Heart right ventricle (tissue), 16 donors: Measurements from ENCODE around the gene KCNA2. TPM values are rescaled to one million over a fixed set of nuclear protein-coding genes. Genes with fewer than 3 reads are reported as not detected.

ENCODE experiments used
- ATAC-seq, 8 donors: fragments of 200-7000 bp; cut with Tn5 transposase; one replicate each; pipeline ENCODE4 v1.9.1; 2020; ENCODE audit warnings: mild to moderate bottlenecking in 8 of 8, moderate library complexity in 8 of 8, moderate number of reproducible peaks in 1 of 8
- DNase-seq, 2 donors: peaks; one replicate each; pipeline ENCODE4 v3.0.0-alpha.2; 2020
- H3K27ac ChIP-seq, 10 donors: fragments of 200-600 bp; sonication (generic) in 2 of 10; one replicate each; pipeline versions ENCODE4 v1.5.0 to v1.8.0; 2020 to 2022; ENCODE audit warnings: mild to moderate bottlenecking in 3 of 10
- H3K27me3 ChIP-seq, 7 donors: fragments of 200-600 bp; one replicate each; pipeline ENCODE4 v1.8.0; 2021 to 2022; ENCODE audit warnings: mild to moderate bottlenecking in 2 of 7
- H3K36me3 ChIP-seq, 9 donors: fragments of 200-600 bp; sonication (generic) in 1 of 9; one replicate each; pipeline versions ENCODE4 v1.5.0 to v1.8.0; 2020 to 2022; ENCODE audit warnings: mild to moderate bottlenecking in 2 of 9
- H3K4me1 ChIP-seq, 9 donors: fragments of 200-600 bp; sonication (generic) in 1 of 9; one replicate each; pipeline versions ENCODE4 v1.5.0 to v1.8.0; 2020 to 2022; ENCODE audit warnings: mild to moderate bottlenecking in 4 of 9
- H3K4me3 ChIP-seq, 10 donors: fragments of 200-600 bp; sonication (generic) in 2 of 10; one replicate each; pipeline versions ENCODE4 v1.5.0 to v1.8.0; 2020 to 2022; ENCODE audit warnings: mild to moderate bottlenecking in 7 of 10, moderate library complexity in 2 of 10
- H3K9me3 ChIP-seq, 11 donors: fragments of 200-600 bp in 10 of 11; sonication (generic) in 2 of 11; one replicate each; pipeline versions ENCODE4 v1.5.0 to v1.8.0; 2013 to 2022; ENCODE audit warnings: mild to moderate bottlenecking in 2 of 11, control low read depth in 1 of 11, moderate library complexity in 1 of 11
- WGBS, 2 donors: extraction: QIAGEN DNeasy Blood & Tissue Kit; methylation state at CpG; one replicate each; pipeline ENCODE4 v1.1.7; 2013; ENCODE audit warnings: inconsistent platforms in 1 of 2; 5-methylcytosine and 5-hydroxymethylcytosine counted together
- intact Hi-C, 10 donors: fragments of 100-400 bp; cut with DNase I; formaldehyde crosslinking; loops; one replicate each; pipeline versions ENCODE4 v1.11.1 to v1.14.2; 2022
- polyA plus RNA-seq, 2 donors: library from polyadenylated mRNA; stranded (reverse); fragments of 200-250 nt; gene quantifications; one replicate each; pipeline ENCODE4 v1.2.3, GENCODE V29; 2013
- total RNA-seq, 10 donors: library from RNA; stranded (reverse); fragmentation: NEBNext Ultra II Directional in 3 of 10; extraction: Animal tissue kit (Norgen Biotek cat#: 25700) in 3 of 10; gene quantifications; one replicate each; pipeline versions ENCODE4 v1.2.1 to v1.2.4, GENCODE V29; 2021 to 2023
- TF ChIP-seq, protein P1 (sequence below), 9 donors: fragments of 200-600 bp; sonication (generic) in 2 of 9; IDR thresholded peaks; one replicate each; pipeline versions ENCODE4 v1.5.0 to v1.8.0; 2021 to 2022; ENCODE audit warnings: antibody characterized with exemption in 9 of 9, mild to moderate bottlenecking in 5 of 9, moderate library complexity in 1 of 9
- donor health status: Arrhythmogenic right ventricular cardiomyopathy.
- donor health status: ischemic (EF 13 %, LVEDD 7.1; RV severe dilation, severe dysfunction).
- donor health status: healthy with polysubstance abuse.
- donor health status: DM: no; HTN: yes; CAD: no.
- donor health status: DM: no; HTN: no; CAD: no.
- donor health status: ischemic (EF 25% LVEDD 6.9; RV normal size, moderate dysfunction).
- donor health status: ischemic (EF 25% LVEDD 5.7; RV mildly dilated, moderate dysfunction).
- donor health status: healthy.
- donor health status: DM: yes; HTN: yes; CAD: no.
- donor health status: Ischemic cardiomyopathy.
- donor health status: ischemic (EF 35%, LVEDD 5.7; RV mildly dilated, moderate dysfunction).
- donor health status: nonischemic (EF 11% LVEDD 7.7; RV severe dilation, severe dysfunction).
- donor health status: DM: yes; HTN: yes; CAD: no.
- donor health status: PGD.
- donor health status: ischemic (EF 29% LVEDD 5.4; RV normal size, mild dysfunction).
- donor health status: nonischemic (EF 23%, LVEDD 6.1; RV moderate dilation, normal function).

Gene KCNA2
- total and polyA plus RNA-seq, 12 donors, result 0.04 to 1.6 (median 0.75) TPM

DNA sequence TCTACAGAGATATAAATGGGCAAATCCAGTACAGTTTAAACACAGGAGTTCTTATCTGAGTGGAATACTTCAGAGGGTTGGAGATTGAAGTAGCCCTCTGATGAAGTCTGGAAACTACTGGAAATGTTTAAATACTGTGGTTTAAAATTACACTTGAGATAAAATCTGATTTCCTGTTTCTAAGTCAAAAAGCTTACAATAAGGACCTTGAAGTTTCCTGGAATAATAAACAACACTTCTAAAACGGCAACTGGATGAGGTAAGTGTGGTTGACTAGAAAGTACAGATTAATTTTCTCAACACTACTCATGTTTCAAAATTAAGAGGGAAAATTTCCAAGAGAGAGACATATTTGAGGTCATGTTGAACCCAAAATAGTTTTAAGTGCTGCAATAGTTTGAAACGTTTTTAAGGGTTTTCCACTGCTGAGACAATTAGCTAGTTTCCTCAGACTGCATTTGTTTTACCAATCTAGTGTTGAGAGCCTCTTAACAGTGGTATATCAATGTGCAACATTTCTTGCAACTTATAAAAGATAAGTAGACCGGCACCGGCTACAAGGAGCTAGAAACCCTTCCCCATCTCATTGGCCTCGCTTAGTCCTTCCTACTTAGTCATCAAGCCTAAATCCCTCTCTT is 41.2 kb upstream of the KCNA2 start:
- TF ChIP-seq, protein P1, sequence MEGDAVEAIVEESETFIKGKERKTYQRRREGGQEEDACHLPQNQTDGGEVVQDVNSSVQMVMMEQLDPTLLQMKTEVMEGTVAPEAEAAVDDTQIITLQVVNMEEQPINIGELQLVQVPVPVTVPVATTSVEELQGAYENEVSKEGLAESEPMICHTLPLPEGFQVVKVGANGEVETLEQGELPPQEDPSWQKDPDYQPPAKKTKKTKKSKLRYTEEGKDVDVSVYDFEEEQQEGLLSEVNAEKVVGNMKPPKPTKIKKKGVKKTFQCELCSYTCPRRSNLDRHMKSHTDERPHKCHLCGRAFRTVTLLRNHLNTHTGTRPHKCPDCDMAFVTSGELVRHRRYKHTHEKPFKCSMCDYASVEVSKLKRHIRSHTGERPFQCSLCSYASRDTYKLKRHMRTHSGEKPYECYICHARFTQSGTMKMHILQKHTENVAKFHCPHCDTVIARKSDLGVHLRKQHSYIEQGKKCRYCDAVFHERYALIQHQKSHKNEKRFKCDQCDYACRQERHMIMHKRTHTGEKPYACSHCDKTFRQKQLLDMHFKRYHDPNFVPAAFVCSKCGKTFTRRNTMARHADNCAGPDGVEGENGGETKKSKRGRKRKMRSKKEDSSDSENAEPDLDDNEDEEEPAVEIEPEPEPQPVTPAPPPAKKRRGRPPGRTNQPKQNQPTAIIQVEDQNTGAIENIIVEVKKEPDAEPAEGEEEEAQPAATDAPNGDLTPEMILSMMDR (IDR thresholded peaks at IDR 0.05), result no peak
- peaks cover 0 to 2% (median 0%) of the 10 kb centered on the region in 11 donors for H3K9me3 ChIP-seq
- peaks cover 0 to 62% (median 24%) of the 10 kb centered on the region in 9 donors for H3K4me1 ChIP-seq
- H3K36me3 ChIP-seq, result no peaks in the 10 kb centered on the region
- peak overlapping the region in 7 of 10 donors; percentile 7 to 71 (median 29) for H3K27ac ChIP-seq
- intact Hi-C loops, result no loop called here
- DNase-seq (no peak), ATAC-seq (peak in 7 of 8 donors; percentile 53 to 83 (median 67))
- WGBS, 2 donors, result 26 to 48% methylated on average over 5 of the region's 5 CpGs
- peaks cover 0 to 9% (median 4%) of the 10 kb centered on the region in 7 donors for H3K27me3 ChIP-seq
- H3K4me3 ChIP-seq, result no peak overlapping the region

DNA sequence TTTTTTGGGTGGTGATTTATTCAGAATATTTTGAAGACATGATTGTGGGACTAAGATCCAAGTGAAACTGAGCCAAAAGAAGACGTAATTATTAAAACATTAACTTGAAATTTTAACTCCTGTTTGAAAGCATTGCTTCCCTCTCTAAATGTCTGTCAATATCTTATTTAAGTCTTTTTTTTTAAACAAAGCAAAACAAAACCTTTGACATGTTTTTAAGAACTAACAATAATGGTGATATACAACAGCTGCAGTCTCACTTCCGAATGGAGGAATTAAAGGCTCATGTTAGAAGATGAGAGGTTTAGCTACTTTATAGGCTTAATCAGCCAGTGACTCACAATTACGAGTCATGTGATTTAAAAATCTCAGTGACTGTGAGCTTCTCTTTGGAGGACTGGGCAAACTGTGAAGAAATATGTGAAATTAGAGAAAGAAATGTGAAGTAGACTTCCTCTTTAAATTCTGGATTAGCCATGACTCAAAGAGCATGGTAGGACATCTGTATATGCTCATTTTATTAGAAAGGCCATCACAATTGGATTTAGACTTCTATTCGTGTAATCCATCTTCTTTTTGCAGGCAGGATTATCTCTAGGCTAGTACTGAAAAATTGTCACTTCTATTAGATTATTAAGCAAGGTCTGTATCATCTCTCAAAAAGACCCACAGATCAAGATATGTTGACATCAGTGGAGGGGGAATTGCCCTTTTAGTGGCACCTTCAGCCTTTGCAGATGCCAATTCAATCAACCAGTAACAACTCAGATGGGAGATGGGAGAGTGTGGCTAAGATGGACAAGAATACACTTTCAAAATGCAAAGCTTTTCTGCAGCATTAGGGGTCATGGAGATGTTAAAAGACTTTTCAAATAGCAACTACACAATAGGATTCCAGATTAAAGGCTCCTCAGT is 39.9 kb upstream of the KCNA2 start:
- WGBS, 2 donors, result 57 to 68% methylated on average over 4 of the region's 4 CpGs
- Histone ChIP-seq H3K4me1 (peaks cover 0 to 73% (median 24%) of the 10 kb centered on the region in 9 donors), H3K9me3 (peaks cover 0 to 2% (median 0%) of the 10 kb centered on the region in 11 donors), H3K4me3 (no peak overlapping the region), H3K36me3 (no peaks in the 10 kb centered on the region), H3K27ac (peak overlapping the region in 6 of 10 donors; percentile 8 to 71 (median 42)), H3K27me3 (peaks cover 0 to 9% (median 5%) of the 10 kb centered on the region in 7 donors)
- ATAC-seq, result peak in 7 of 8 donors; percentile 46 to 81 (median 62)
- TF ChIP-seq, protein P1 (IDR thresholded peaks at IDR 0.05), result no peak
- DNase-seq, result no peak
- intact Hi-C loops, result loop anchor here in 1 of 10 donors (2.0 kb wide), 1 partner anchor 31 kb away; no protein-coding TSS in a partner anchor

DNA sequence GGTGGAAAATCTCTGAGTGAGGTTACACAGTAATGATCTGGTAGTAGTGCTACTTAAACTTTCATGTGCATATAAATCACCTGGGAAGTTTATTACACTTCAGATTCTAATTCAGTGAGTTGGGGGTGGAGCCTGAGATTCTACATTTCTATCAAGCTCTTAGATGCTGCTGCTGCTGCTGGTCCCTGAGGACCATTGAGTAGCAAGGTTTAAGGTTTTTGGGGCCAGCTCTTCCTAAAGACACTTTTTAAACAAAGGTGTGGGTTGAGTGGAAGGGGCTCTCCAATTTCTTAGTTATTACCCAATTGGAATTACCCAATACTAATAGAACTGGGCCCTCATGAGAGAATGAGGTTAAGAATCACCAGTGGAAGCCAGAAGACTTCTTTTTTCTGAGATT is 39.1 kb upstream of the KCNA2 start:
- Histone ChIP-seq H3K4me1 (peaks cover 0 to 79% (median 24%) of the 10 kb centered on the region in 9 donors), H3K9me3 (peaks cover 0 to 2% (median 0%) of the 10 kb centered on the region in 11 donors), H3K4me3 (no peak overlapping the region), H3K27me3 (peaks cover 0 to 9% (median 5%) of the 10 kb centered on the region in 7 donors), H3K36me3 (no peaks in the 10 kb centered on the region), H3K27ac (peak overlapping the region in 4 of 10 donors; percentile 8 to 71 (median 28))
- ATAC-seq, result no peak
- intact Hi-C loops, result loop anchor here in 1 of 10 donors (2.0 kb wide), 1 partner anchor 32 kb away; no protein-coding TSS in a partner anchor
- TF ChIP-seq, protein P1 (IDR thresholded peaks at IDR 0.05), result no peak
- DNase-seq, result no peak

DNA sequence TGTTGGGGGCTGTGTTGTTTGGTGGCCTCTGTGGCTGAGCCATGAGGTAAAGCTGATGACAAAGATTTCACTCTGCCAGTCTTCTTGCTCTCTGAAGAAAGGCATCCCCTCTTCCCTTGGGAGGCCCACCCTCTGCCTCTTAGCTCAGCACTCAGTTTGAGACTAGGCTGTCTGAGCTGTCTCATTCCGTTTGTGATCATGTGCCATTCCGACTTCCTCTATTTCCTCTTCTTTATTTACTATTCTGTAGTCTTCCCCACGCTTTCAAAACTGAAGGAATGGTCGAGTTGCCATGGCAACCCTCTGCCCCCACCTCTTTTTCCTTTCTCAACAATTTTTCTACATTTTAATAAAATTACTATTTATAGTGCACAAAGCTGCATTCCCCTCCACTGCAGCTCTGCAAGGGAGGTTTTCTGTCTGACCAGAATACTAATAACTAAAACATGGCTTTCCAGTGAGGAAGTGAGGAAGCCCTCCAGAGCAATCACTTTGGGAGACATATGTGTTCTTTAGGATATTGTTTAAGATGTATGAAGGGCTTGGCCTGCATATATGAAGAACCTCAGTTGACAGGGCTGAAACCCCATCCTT is 37.8 kb upstream of the KCNA2 start:
- TF ChIP-seq, protein P1 (IDR thresholded peaks at IDR 0.05), result no peak
- Histone ChIP-seq H3K27ac (peak overlapping the region in 1 of 10 donors; percentile 51), H3K27me3 (peaks cover 0 to 9% (median 5%) of the 10 kb centered on the region in 7 donors), H3K36me3 (no peaks in the 10 kb centered on the region), H3K9me3 (no peaks in the 10 kb centered on the region), H3K4me1 (peaks cover 0 to 89% (median 24%) of the 10 kb centered on the region in 9 donors), H3K4me3 (no peak overlapping the region)
- DNase-seq, result no peak
- 31 to 33% methylated on average over 4 of the region's 4 CpGs for WGBS, 2 donors
- no peak for ATAC-seq
- intact Hi-C loops, result loop anchor here in 1 of 10 donors (2.0 kb wide), 1 partner anchor 33 kb away; no protein-coding TSS in a partner anchor
